Psoas muscle (tissue), 8 donors: ENCODE measurements around the gene PSMA1. TPM values are rescaled to one million over a fixed set of nuclear protein-coding genes. Genes with fewer than 3 reads are reported as not detected.

ENCODE experiments used
- ATAC-seq, 4 donors: fragments of 200-7000 bp; cut with Tn5 transposase; one replicate each; pipeline ENCODE4 v1.9.1; 2020; ENCODE audit warnings: moderate library complexity in 3 of 4, mild to moderate bottlenecking in 2 of 4
- DNase-seq, 2 donors: peaks; one replicate each; pipeline ENCODE4 v3.0.0-alpha.2; 2020
- H3K27ac ChIP-seq: fragments of 200-600 bp; one replicate; pipeline ENCODE4 v1.8.0; 2022
- H3K27me3 ChIP-seq, 3 donors: fragments of 200-600 bp in 1 of 3; one replicate each; pipeline versions ENCODE4 v1.6.1 to v1.8.0; 2013 to 2022; ENCODE audit warnings: low read length in 2 of 3, mild to moderate bottlenecking in 2 of 3, moderate library complexity in 1 of 3; ENCODE audit not compliant: insufficient read depth in 3 of 3
- H3K36me3 ChIP-seq, 2 donors: fragments of 200-600 bp in 1 of 2; one replicate each; pipeline versions ENCODE4 v1.6.1 to v1.8.0; 2013 to 2022; ENCODE audit warnings: low read depth in 1 of 2, mild to moderate bottlenecking in 1 of 2, moderate library complexity in 1 of 2; ENCODE audit not compliant: insufficient read depth in 1 of 2
- H3K4me1 ChIP-seq: fragments of 200-600 bp; one replicate; pipeline ENCODE4 v1.8.0; 2022
- H3K4me3 ChIP-seq: fragments of 200-600 bp; one replicate; pipeline ENCODE4 v1.8.0; 2022; ENCODE audit warnings: mild to moderate bottlenecking
- H3K9me3 ChIP-seq: fragments of 200-600 bp; one replicate; pipeline ENCODE4 v1.8.0; 2022
- CTCF ChIP-seq: fragments of 200-600 bp; IDR thresholded peaks from one replicate; pipeline ENCODE4 v1.8.0; 2022; ENCODE audit warnings: antibody characterized with exemption
- WGBS, 3 donors: extraction: QIAGEN DNeasy Blood & Tissue Kit; methylation state at CpG; one replicate each; pipeline versions ENCODE4 v1.1.6 to v1.1.7; 2013; 5-methylcytosine and 5-hydroxymethylcytosine counted together
- intact Hi-C, 2 donors: fragments of 100-400 bp; cut with DNase I; formaldehyde crosslinking; loops; one replicate each; pipeline versions ENCODE4 v1.11.0 to v1.14.2; 2022
- polyA plus RNA-seq, 3 donors: library from polyadenylated mRNA; stranded (reverse); fragments of 200-250 nt; gene quantifications; one replicate each; pipeline ENCODE4 v1.2.3, GENCODE V29; 2013
- total RNA-seq, 4 donors: library from RNA; stranded (reverse); fragmentation: NEBNext Ultra II Directional in 2 of 4; extraction: Animal tissue kit (Norgen Biotek cat#: 25700) in 2 of 4; gene quantifications; one replicate each; pipeline versions ENCODE4 v1.2.1 to v1.2.4, GENCODE V29; 2021 to 2023
- donor health status: healthy with polysubstance abuse.
- donor health status: DM: no; HTN: no; CAD: no; lungs with moderate emphysema.
- donor health status: Bipolar disorder and iron deficiency.
- donor health status: healthy.
- donor health status: DM: yes; HTN: yes; CAD: no.
- donor health status: DM: no; HTN: no; CAD: no.
- donor health status: DM: no; HTN: no; CAD: no.
- donor health status: DM: yes; HTN: yes; CAD: no.

PSMA1 gene
- total and polyA plus RNA-seq, 7 donors: 113 to 357 (median 189) TPM

- Histone ChIP-seq H3K4me1 (no peaks in the 10 kb centered on the region), H3K9me3 (no peaks in the 10 kb centered on the region), H3K27me3 (no peaks in the 10 kb centered on the region), H3K36me3 (no peaks in the 10 kb centered on the region), H3K4me3 (no peak overlapping the region), H3K27ac (no peak overlapping the region)
- intact Hi-C loops: no loop called here
- TF ChIP-seq CTCF: no peak
- 80 to 92% (median 91%) methylated on average over 1 of the region's 1 CpG for WGBS, 3 donors
- DNase-seq (no peak), ATAC-seq (no peak)
These were observed 23.1 kb upstream of the PSMA1 start for GRCh38 chr11:14543260-14543659.

GRCh38 chr11:14542324-14542723, 22.1 kb upstream of the PSMA1 start:
- ATAC-seq (no peak), DNase-seq (no peak)
- no peak overlapping the region for H3K4me3 ChIP-seq
- H3K36me3 ChIP-seq: no peaks in the 10 kb centered on the region
- TF ChIP-seq CTCF: no peak
- intact Hi-C loops: no loop called here
- H3K9me3 ChIP-seq: no peaks in the 10 kb centered on the region
- H3K27ac ChIP-seq: no peak overlapping the region
- no peaks in the 10 kb centered on the region for H3K27me3 ChIP-seq
- H3K4me1 ChIP-seq: no peaks in the 10 kb centered on the region

GRCh38 chr11:14541192-14541947, 21.2 kb upstream of the PSMA1 start:
- 37 to 56% (median 44%) methylated on average over 6 of the region's 6 CpGs for WGBS, 3 donors
- no peak overlapping the region for H3K4me3 ChIP-seq
- DNase-seq: no peak
- H3K9me3 ChIP-seq: no peaks in the 10 kb centered on the region
- TF ChIP-seq CTCF: no peak
- no peaks in the 10 kb centered on the region for H3K4me1 ChIP-seq
- intact Hi-C loops: no loop called here
- H3K27ac ChIP-seq: no peak overlapping the region
- peak in 2 of 4 donors; percentile 42 for ATAC-seq
- no peaks in the 10 kb centered on the region for H3K36me3 ChIP-seq
- no peaks in the 10 kb centered on the region for H3K27me3 ChIP-seq

- Histone ChIP-seq H3K4me3 (no peak overlapping the region), H3K27me3 (no peaks in the 10 kb centered on the region), H3K36me3 (no peaks in the 10 kb centered on the region), H3K27ac (no peak overlapping the region), H3K9me3 (no peaks in the 10 kb centered on the region), H3K4me1 (no peaks in the 10 kb centered on the region)
- ATAC-seq: no peak
- intact Hi-C loops: loop anchor here in 1 of 2 donors (5.0 kb wide), 1 partner anchor 367 kb away; no protein-coding TSS in a partner anchor
- no peak for DNase-seq
- no peak for TF ChIP-seq CTCF
- WGBS, 3 donors: 56 to 75% (median 59%) methylated on average over 4 of the region's 4 CpGs
These were observed 19.8 kb upstream of the PSMA1 start for GRCh38 chr11:14539982-14540421.
